Karpas-422 (cell line): ENCODE measurements around the gene VPS25. TPM values are rescaled to one million over a fixed set of nuclear protein-coding genes. Genes with fewer than 3 reads are reported as not detected.

Experiments used
- DNase-seq: peaks from one replicate; pipeline ENCODE4 v3.0.0-alpha.2; 2015
- H2AFZ ChIP-seq: fragments of 200-600 bp; sonication (generic); 2 replicates; pipeline ENCODE4 v1.6.1; 2014; ENCODE audit warnings: antibody characterized with exemption, low read length, mixed read lengths
- H3K27ac ChIP-seq: fragments of 200-600 bp; sonication (generic); 2 replicates; pipeline ENCODE4 v1.5.1; 2014; ENCODE audit warnings: mild to moderate bottlenecking, low read length, moderate library complexity
- H3K27me3 ChIP-seq: fragments of 200-600 bp; sonication (generic); 2 replicates; pipeline ENCODE4 v1.6.1; 2014; ENCODE audit warnings: low read length, mixed read lengths
- H3K36me3 ChIP-seq: fragments of 200-600 bp; sonication (generic); 2 replicates; pipeline ENCODE4 v1.6.1; 2014; ENCODE audit warnings: low read length, mixed read lengths; ENCODE audit not compliant: insufficient read depth
- H3K4me1 ChIP-seq: fragments of 200-600 bp; sonication (generic); 2 replicates; pipeline ENCODE4 v1.6.1; 2014; ENCODE audit warnings: mild to moderate bottlenecking, low read length, mixed read lengths
- H3K4me2 ChIP-seq: fragments of 200-600 bp; sonication (generic); 2 replicates; pipeline ENCODE4 v1.6.1; 2014; ENCODE audit warnings: low read length, low read depth, mild to moderate bottlenecking; ENCODE audit not compliant: poor library complexity, severe bottlenecking
- H3K4me3 ChIP-seq: fragments of 200-600 bp; sonication (generic); 2 replicates; pipeline ENCODE4 v1.5.1; 2014; ENCODE audit warnings: mild to moderate bottlenecking, antibody characterized with exemption, low read length, mixed read lengths
- H3K79me2 ChIP-seq: fragments of 200-600 bp; sonication (generic); 2 replicates; pipeline ENCODE4 v1.6.1; 2014; ENCODE audit warnings: mild to moderate bottlenecking, low read length, mixed read lengths
- H3K9ac ChIP-seq: fragments of 200-600 bp; sonication (generic); 2 replicates; pipeline ENCODE4 v1.6.0; 2014; ENCODE audit warnings: low read length
- H3K9me2 ChIP-seq: fragments of 200-600 bp; sonication (generic), shearing (Covaris generic); replicated peaks from 2 replicates; pipeline ENCODE4 v1.6.0; 2014; ENCODE audit warnings: mild to moderate bottlenecking, low read length, moderate library complexity; ENCODE audit not compliant: insufficient read depth
- H3K9me3 ChIP-seq: fragments of 300-700, 200-600 bp; sonication (generic); 2 replicates; pipeline ENCODE4 v1.6.1; 2014; ENCODE audit warnings: low read length, mixed read lengths
- H4K20me1 ChIP-seq: fragments of 200-600 bp; sonication (generic); 2 replicates; pipeline ENCODE4 v1.6.1; 2014; ENCODE audit warnings: mild to moderate bottlenecking, antibody characterized with exemption, low read length, low read depth; ENCODE audit not compliant: insufficient read depth
- total RNA-seq: library from RNA; depleted of rRNA; stranded (reverse); fragments of >200 nt; shearing (Covaris generic); gene quantifications from 2 replicates; pipeline ENCODE4 v1.2.3, GENCODE V29; 2014; ENCODE audit warnings: low replicate concordance

Gene VPS25
- total RNA-seq, 1 experiment from 2014 or later, result 43.9 TPM

GRCh38 chr17:42744806-42745617, 28.2 kb upstream of the VPS25 start, which contains the start of gene EZH1:
TSS of gene EZH1 (minus strand) at chr17:42745040. CDS start at chr17:42728941, 16,099 bp downstream.
- peak within 1 kb of the TSS; percentile 93 for H3K9ac ChIP-seq
- no peaks in the 10 kb centered on the region for H3K9me2 ChIP-seq
- no peaks in the 10 kb centered on the region for H3K36me3 ChIP-seq
- no peaks in the 10 kb centered on the region for H3K9me3 ChIP-seq
- H3K4me2 ChIP-seq, result peak within 1 kb of the TSS; percentile 96
- peaks cover 26% of the 10 kb centered on the region for H3K4me1 ChIP-seq
- H3K27me3 ChIP-seq, result no peaks in the 10 kb centered on the region
- H4K20me1 ChIP-seq, result no peaks in the 10 kb centered on the region
- peaks cover 46% of the 10 kb centered on the region for H3K79me2 ChIP-seq
- H3K4me3 ChIP-seq, result peak within 1 kb of the TSS; percentile 80
- peak within 1 kb of the TSS; percentile 98 for H2AFZ ChIP-seq
- peak; percentile 97 for DNase-seq
- H3K27ac ChIP-seq, result peak within 1 kb of the TSS; percentile 70

DNA sequence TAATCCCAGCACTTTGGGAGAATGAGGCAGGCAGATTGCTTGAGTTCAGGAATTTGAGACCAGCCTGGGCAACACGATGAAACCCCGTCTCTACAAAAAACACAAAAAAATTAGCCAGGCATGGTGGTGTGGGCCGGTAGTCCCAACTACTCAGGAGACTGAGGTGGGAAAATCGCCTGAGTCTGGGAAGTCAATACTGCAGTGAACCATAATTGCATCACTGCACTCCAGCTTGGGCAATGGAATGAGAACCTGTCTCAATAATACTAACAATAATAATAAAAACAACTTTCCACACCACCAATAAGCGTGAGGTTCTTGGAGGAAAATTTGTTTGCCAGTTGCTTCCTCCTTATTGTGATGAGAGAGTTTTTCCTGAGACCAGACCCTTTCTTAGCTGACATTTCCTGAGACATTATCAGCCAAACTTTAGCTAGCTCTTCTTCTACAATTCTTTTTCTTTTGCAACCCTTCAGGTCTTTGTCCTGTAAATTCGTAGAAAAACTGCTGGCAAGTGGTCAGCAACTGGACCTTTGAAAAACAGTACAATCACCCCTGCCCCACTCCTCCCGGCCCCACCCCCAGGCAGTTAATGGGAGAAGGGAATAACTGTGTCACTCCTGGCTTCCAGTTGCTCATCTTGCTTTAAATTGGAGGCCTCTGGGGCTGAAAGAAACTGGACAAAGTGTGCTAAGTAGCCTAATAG, 24.9 kb upstream of the VPS25 start:
- H3K4me3 ChIP-seq, result no peak overlapping the region
- no peak overlapping the region for H3K9ac ChIP-seq
- H3K9me3 ChIP-seq, result no peaks in the 10 kb centered on the region
- peaks cover 23% of the 10 kb centered on the region for H3K4me1 ChIP-seq
- no peak overlapping the region for H3K27ac ChIP-seq
- peaks cover 14% of the 10 kb centered on the region for H3K79me2 ChIP-seq
- H3K27me3 ChIP-seq, result no peaks in the 10 kb centered on the region
- H3K4me2 ChIP-seq, result no peak overlapping the region
- H2AFZ ChIP-seq, result no peak overlapping the region
- no peaks in the 10 kb centered on the region for H3K9me2 ChIP-seq
- DNase-seq, result peak; percentile 24
- H3K36me3 ChIP-seq, result no peaks in the 10 kb centered on the region
- H4K20me1 ChIP-seq, result no peaks in the 10 kb centered on the region

DNA sequence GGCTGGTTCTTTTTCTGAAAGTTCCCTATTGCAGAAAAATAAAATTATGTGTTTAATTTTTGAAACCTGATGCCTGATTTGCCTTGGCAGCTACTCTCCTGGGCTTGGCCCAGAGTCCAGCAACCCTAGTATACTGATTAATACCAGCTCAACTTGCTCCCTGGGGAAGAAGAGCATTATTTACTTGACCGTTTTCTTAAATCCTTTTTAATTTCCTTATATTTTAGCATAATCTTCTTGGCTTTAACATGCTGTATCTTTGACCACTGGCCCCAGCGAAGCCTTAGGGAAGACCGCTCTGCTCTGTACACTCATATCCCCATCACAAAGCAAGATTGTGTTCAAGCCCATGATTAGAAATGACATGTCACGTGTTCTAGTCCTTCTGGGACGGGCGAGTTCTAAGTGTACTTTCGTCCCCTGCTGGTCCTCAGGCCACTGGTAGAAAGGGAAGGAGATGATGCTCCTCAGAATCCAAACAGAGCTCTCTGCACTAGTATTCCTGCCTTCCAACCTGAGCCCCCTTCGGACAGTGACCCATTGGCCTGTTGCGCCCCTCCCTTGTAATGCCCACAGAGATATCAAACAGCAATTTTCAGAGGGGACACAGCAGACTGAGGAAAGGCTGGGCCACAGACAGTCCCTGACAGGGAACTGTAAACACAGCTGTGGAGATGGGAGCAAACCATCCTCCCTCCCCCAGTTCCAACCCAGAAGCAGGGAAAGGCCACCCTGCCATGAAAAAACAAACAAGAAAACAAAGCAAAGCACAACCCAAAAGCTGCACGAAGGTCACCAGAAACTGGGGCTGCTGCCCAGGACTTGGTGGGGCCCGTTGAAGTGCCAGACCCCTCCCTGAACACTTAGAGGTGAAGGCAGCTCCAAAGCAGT, 24.1 kb upstream of the VPS25 start:
- Histone ChIP-seq H3K27ac (no peak overlapping the region), H4K20me1 (no peaks in the 10 kb centered on the region), H3K4me2 (no peak overlapping the region), H3K27me3 (no peaks in the 10 kb centered on the region), H3K9me3 (no peaks in the 10 kb centered on the region), H3K9ac (no peak overlapping the region), H3K9me2 (no peaks in the 10 kb centered on the region), H3K4me3 (no peak overlapping the region), H3K36me3 (no peaks in the 10 kb centered on the region), H3K4me1 (peaks cover 15% of the 10 kb centered on the region), H2AFZ (no peak overlapping the region), H3K79me2 (peaks cover 6% of the 10 kb centered on the region)
- peak; percentile 24 for DNase-seq

- Histone ChIP-seq H4K20me1 (no peaks in the 10 kb centered on the region), H3K4me2 (no peak overlapping the region), H3K9me3 (no peaks in the 10 kb centered on the region), H3K79me2 (no peaks in the 10 kb centered on the region), H3K9ac (no peak overlapping the region), H3K4me1 (peaks cover 9% of the 10 kb centered on the region), H3K27me3 (no peaks in the 10 kb centered on the region), H2AFZ (0 out of 2 replicates have a peak overlapping the region, but pooled peaks have one; percentile 34), H3K36me3 (no peaks in the 10 kb centered on the region), H3K4me3 (no peak overlapping the region), H3K9me2 (no peaks in the 10 kb centered on the region), H3K27ac (no peak overlapping the region)
- DNase-seq, result peak; percentile 24
These were observed 22.4 kb upstream of the VPS25 start for GRCh38 chr17:42750739-42751344.

DNA sequence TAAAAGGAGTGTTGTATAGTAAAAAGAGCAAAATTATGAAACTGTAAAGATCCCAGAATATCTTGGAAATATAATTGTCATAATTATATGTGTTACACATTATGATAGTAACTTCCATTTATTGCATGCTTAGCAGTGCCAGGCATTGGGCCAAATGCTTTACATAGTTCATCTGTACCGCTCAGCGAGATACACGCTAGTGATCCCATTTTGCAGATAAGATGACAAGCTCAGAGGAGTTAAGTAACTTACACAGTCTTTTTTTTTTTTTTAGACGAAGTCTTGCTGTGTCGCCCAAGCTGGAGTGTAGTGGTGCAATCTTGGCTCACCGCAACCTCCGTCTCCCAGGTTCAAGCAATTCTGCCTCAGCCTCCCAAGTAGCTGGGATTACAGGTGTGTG, 21.6 kb upstream of the VPS25 start:
- H3K79me2 ChIP-seq, result no peaks in the 10 kb centered on the region
- DNase-seq, result peak; percentile 34
- H3K36me3 ChIP-seq, result no peaks in the 10 kb centered on the region
- H3K4me2 ChIP-seq, result no peak overlapping the region
- H3K9ac ChIP-seq, result no peak overlapping the region
- no peaks in the 10 kb centered on the region for H4K20me1 ChIP-seq
- H3K4me1 ChIP-seq, result peaks cover 9% of the 10 kb centered on the region
- H3K27ac ChIP-seq, result no peak overlapping the region
- no peaks in the 10 kb centered on the region for H3K27me3 ChIP-seq
- H3K4me3 ChIP-seq, result no peak overlapping the region
- H3K9me3 ChIP-seq, result no peaks in the 10 kb centered on the region
- no peak overlapping the region for H2AFZ ChIP-seq
- no peaks in the 10 kb centered on the region for H3K9me2 ChIP-seq

GRCh38 chr17:42754782-42755181, 18.5 kb upstream of the VPS25 start:
- no peak overlapping the region for H3K27ac ChIP-seq
- H3K9ac ChIP-seq, result no peak overlapping the region
- no peak overlapping the region for H3K4me2 ChIP-seq
- peaks cover 8% of the 10 kb centered on the region; the same call in 1 of the 2 replicates for H3K4me1 ChIP-seq
- H3K9me3 ChIP-seq, result no peaks in the 10 kb centered on the region
- H3K4me3 ChIP-seq, result no peak overlapping the region
- no peaks in the 10 kb centered on the region for H3K9me2 ChIP-seq
- no peaks in the 10 kb centered on the region for H3K79me2 ChIP-seq
- no peaks in the 10 kb centered on the region for H4K20me1 ChIP-seq
- H2AFZ ChIP-seq, result no peak overlapping the region
- H3K27me3 ChIP-seq, result no peaks in the 10 kb centered on the region
- no peak for DNase-seq
- no peaks in the 10 kb centered on the region for H3K36me3 ChIP-seq

DNA sequence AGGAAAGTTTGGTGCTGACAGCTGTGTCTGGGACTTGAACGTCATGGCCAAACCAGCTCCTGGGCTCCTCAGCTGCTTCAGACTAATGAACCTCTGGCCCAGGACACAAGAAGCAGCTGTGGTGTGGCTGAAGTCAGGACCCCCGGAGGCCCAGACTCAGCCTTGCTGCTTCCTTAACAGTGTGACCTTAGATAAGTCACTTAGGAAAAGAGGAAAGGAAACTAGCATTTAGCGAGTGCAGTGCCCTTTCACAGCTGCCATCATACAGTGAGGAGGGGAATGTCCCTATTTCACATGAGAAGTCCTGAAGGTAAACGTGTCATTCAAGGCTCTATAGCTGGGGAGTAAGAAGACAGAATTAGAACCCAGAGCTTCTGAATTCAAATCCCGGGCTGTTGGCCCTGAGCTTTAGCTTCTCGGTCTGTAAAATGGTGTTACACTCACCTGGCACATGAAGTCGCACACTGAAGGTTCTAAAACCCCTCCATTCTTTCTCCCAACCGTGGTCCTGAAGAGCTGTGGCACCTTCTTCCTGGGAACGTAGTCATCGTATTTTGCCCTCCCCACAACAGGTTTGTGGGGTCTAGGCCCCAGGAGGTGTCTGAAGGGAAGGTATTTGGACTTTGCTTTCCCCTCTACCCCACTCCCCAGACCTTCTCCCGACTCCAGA, 13.1 kb upstream of the VPS25 start:
- Histone ChIP-seq H2AFZ (no peak overlapping the region), H3K4me2 (no peak overlapping the region)
- no peak for DNase-seq

More for the DNA sequence above, 13.1 kb upstream of the VPS25 start:
- Histone ChIP-seq H4K20me1 (no peaks in the 10 kb centered on the region), H3K4me3 (no peak overlapping the region), H3K36me3 (no peaks in the 10 kb centered on the region), H3K9me3 (no peaks in the 10 kb centered on the region), H3K4me1 (peaks cover 8% of the 10 kb centered on the region; the same call in 1 of the 2 replicates), H3K79me2 (no peaks in the 10 kb centered on the region), H3K27ac (no peak overlapping the region), H3K27me3 (no peaks in the 10 kb centered on the region), H3K9ac (no peak overlapping the region), H3K9me2 (no peaks in the 10 kb centered on the region)
